CD4-positive, alpha-beta T cell treated with Interleukin-1 beta for 1 hour (primary cell): ENCODE results near the gene CCDC136.

Experiments used
- DNase-seq, 2 donors: peaks; one replicate each; pipeline ENCODE4 v3.0.0-alpha.2; 2020 to 2022

Gene CCDC136

GRCh38 chr7:128865996-128866877, 74.5 kb downstream of the CCDC136 start:
- no peak for DNase-seq

GRCh38 chr7:128867241-128867640, 75.5 kb downstream of the CCDC136 start:
- DNase-seq = no peak

GRCh38 chr7:128867842-128868623, 76.3 kb downstream of the CCDC136 start:
- DNase-seq = no peak

GRCh38 chr7:128868624-128869137, 76.9 kb downstream of the CCDC136 start:
- no peak for DNase-seq

DNA sequence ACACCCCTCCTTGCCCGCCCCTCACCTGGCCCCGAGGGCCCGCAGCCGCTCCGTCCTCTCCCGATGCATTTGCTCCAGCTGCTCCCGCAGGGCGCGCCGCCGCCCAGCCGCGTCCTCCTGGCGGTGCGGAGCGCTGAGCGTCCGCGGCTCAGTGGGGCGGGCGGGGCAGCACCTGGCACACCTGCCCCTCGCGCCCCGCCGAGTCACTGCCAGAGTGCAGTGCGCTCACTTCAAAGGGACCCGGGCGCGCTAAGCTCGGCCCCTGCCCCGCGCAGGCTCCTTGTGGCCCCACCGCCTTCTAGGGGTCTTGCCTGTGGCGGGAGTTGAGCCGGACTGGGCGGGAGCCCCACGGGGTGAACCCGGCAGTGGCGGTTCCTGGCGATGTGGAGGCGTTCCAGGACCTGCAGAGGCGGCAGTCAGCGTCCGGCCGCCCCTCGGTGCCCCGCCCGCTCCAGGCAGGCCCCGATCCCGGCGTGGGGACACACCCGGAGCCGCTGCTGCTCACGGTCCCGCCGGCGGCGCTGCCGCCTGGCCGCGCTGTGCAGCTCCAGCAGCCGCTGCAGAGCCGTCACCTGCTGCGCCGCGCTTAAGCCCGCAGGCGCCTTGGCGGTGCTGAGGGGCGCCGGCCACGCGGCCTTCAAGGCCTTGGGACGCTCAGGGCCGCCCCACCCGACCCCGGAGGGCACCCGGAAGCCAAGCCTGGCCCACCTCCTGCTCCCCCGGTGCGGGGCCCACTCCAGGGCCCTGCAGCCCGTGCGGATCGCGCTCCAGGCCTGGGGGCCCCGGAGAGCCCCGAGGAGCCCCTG, 77.6 kb downstream of the CCDC136 start:
- peak; percentile 20 to 40 for DNase-seq

DNA sequence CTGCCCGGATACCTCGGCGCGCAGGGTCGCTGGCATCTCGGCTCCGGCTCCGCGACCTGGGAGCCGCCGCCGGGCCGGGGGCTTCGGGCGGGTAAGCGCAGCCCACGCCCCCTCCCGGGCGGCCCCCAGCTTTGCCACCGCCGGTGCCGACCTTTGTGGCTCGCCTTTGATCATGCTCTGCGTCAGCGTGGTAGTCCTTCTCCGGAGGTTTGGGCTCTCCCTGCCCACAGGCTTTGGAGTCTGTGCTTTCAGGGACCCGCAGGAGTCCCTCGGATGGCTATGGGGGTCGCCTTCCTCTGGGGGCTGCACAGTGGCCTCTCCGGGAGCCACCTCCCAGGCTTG, 78.1 kb downstream of the CCDC136 start:
- DNase-seq = no peak

DNA sequence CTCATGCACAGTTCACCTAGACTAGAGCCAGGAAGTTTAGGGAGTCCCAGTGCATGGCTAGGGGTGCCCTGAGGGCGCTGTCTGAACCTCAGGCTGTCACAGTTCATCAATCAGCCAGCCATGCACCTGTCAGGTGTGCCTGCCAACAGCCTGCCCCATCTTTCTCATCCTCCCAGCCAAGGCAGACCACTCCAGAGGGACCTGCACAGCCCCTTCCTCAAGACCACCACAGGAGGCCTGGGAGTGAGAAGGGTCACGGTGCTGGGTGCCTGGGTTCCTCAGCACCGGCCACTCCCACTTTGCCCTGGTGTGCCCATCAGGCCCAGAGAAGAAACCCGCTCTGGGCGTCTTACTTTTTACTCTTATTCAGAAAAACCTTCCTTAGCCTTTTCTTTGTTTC, 79.3 kb downstream of the CCDC136 start:
- DNase-seq = no peak
